Esophagus muscularis mucosa (tissue), 4 donors: ENCODE results near the gene HSD3B2. TPM values are rescaled to one million over a fixed set of nuclear protein-coding genes. Genes with fewer than 3 reads are reported as not detected.

Experiments used
- DNase-seq: peaks from one replicate; pipeline ENCODE4 v3.0.0-alpha.2; 2017; ENCODE audit errors: extremely low spot score
- H3K27ac ChIP-seq, 4 donors: fragments of 200-600 bp; sonication (generic); replicated peaks in 1 of 4; 1 replicate in 3 of 4; 2 replicates in 1 of 4; pipeline ENCODE4 v1.5.1; 2016 to 2019; ENCODE audit warnings: mild to moderate bottlenecking in 1 of 4
- H3K27me3 ChIP-seq, 4 donors: fragments of 200-600 bp; sonication (generic); one replicate each; pipeline versions ENCODE4 v1.5.1 to v1.6.0; 2016 to 2019
- H3K36me3 ChIP-seq, 4 donors: fragments of 200-600 bp; sonication (generic); one replicate each; pipeline ENCODE4 v1.5.1; 2016 to 2019
- H3K4me1 ChIP-seq, 4 donors: fragments of 200-600 bp; sonication (generic); one replicate each; pipeline ENCODE4 v1.5.1; 2016 to 2019
- H3K4me3 ChIP-seq, 4 donors: fragments of 200-600 bp; sonication (generic); 1 replicate in 2 of 4; 2 replicates in 2 of 4; pipeline ENCODE4 v1.5.1; 2016 to 2019; ENCODE audit warnings: mild to moderate bottlenecking in 4 of 4, moderate library complexity in 1 of 4
- H3K9me3 ChIP-seq, 4 donors: fragments of 200-600 bp; sonication (generic); 1 replicate in 3 of 4; 2 replicates in 1 of 4; pipeline ENCODE4 v1.5.1; 2016 to 2019
- CTCF ChIP-seq, 3 experiments: fragments of 200-600 bp in 2 of 3; fragments of 450-650 bp in 1 of 3; sonication (generic) in 2 of 3; IDR thresholded peaks; one replicate each; pipeline ENCODE4 v1.5.1; 2017 to 2019; ENCODE audit warnings: antibody characterized with exemption in 3 of 3, mild to moderate bottlenecking in 2 of 3, moderate library complexity in 1 of 3
- EP300 ChIP-seq: sonication (generic); formaldehyde crosslinking; IDR thresholded peaks from one replicate; pipeline ENCODE4 v1.6.1; 2017; ENCODE audit warnings: antibody characterized with exemption
- POLR2A ChIP-seq: fragments of 450-650 bp; IDR thresholded peaks from one replicate; pipeline ENCODE4 v1.6.1; 2017; ENCODE audit warnings: antibody characterized with exemption, moderate library complexity, mild to moderate bottlenecking, low read depth
- POLR2AphosphoS5 ChIP-seq, 2 donors: sonication (generic); formaldehyde crosslinking; IDR thresholded peaks; one replicate each; pipeline ENCODE4 v1.6.1; 2017; ENCODE audit warnings: antibody characterized with exemption in 2 of 2
- whole genome bisulfite sequencing: methylation state at CpG from one replicate; pipeline ENCODE4 v1.1.5; 2018; 5-methylcytosine and 5-hydroxymethylcytosine counted together
- intact Hi-C: fragments of 100-400 bp; cut with DNase I; formaldehyde crosslinking; loops from one replicate; pipeline ENCODE4 v1.15.1; 2023
- total RNA-seq, 4 donors: library from RNA; depleted of rRNA; stranded (reverse); fragments of >200 nt; gene quantifications; one replicate each; pipeline versions ENCODE4 v1.1.0 to v1.2.1, GENCODE V29; 2016

Gene HSD3B2
- total RNA-seq, 4 donors from 2014 or later, result not detected

GRCh38 chr1:119470958-119471357 lies 56.0 kb downstream of the HSD3B2 start:
- WGBS, result 79% methylated on average over 7 of the region's 7 CpGs
- intact Hi-C loops, result no loop called here
- peak; percentile 53 for DNase-seq

GRCh38 chr1:119471566-119471965 lies 56.6 kb downstream of the HSD3B2 start:
- DNase-seq, result peak; percentile 86
- Histone ChIP-seq H3K27me3 (no peaks in the 10 kb centered on the region), H3K36me3 (no peaks in the 10 kb centered on the region), H3K4me3 (no peak overlapping the region), H3K27ac (no peak overlapping the region), H3K4me1 (no peaks in the 10 kb centered on the region), H3K9me3 (no peaks in the 10 kb centered on the region)
- TF ChIP-seq EP300 (no peak), POLR2A (no peak), POLR2AphosphoS5 (IDR thresholded peaks at IDR 0.05) (no peak), CTCF (IDR thresholded peaks at IDR 0.05) (no peak)
- 79% methylated on average over 5 of the region's 5 CpGs for WGBS
- intact Hi-C loops, result no loop called here

More at GRCh38 chr1:119470958-119471357, 56.0 kb downstream of the HSD3B2 start:
- Histone ChIP-seq H3K27me3 (no peaks in the 10 kb centered on the region), H3K4me3 (no peak overlapping the region), H3K9me3 (no peaks in the 10 kb centered on the region), H3K4me1 (no peaks in the 10 kb centered on the region), H3K36me3 (no peaks in the 10 kb centered on the region), H3K27ac (no peak overlapping the region)
- no peak for TF ChIP-seq POLR2AphosphoS5 (IDR thresholded peaks at IDR 0.05)
- TF ChIP-seq EP300, result no peak
- TF ChIP-seq CTCF (IDR thresholded peaks at IDR 0.05), result no peak
- no peak for TF ChIP-seq POLR2A

DNA sequence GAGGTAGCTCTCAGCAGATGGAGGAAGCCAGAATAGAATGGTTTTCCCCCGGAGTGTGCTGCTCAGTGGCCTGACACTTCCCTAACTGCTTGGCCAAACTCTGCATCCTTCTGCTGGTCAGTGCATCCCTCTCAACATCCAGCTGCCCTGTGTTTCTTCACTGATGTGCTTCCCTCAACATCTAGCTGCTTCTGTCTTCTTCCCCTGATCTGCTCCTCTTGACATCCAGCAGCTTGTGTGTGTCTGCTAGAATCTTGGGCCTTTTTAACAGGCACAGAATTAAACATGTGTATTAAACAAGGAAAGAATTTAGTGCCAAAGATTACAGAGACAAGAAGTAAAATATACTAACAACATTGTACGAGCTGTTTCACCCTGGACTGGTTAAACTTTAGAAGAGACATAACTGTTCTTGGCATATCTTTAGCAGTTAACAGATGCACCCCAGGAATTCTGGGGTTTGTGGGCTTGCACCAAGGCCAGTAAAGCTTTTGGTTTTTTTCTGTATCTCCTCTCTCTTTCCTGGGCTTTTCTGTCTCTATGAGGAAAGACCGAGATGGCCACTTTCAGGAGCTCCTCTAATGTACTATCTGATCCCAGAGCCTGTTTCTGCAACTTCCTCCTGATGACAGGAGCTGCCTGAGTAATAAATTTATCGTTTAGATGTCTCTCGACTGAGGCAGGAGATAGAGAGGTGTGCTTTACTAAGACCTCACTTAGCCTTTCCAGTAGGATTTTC lies 57.3 kb downstream of the HSD3B2 start:
- DNase-seq, result peak; percentile 87
- Histone ChIP-seq H3K27me3 (no peaks in the 10 kb centered on the region), H3K27ac (no peak overlapping the region), H3K9me3 (no peaks in the 10 kb centered on the region), H3K4me3 (no peak overlapping the region), H3K36me3 (no peaks in the 10 kb centered on the region), H3K4me1 (no peaks in the 10 kb centered on the region)
- intact Hi-C loops, result no loop called here
- WGBS, result 49% methylated on average over 5 of the region's 5 CpGs
- no peak for TF ChIP-seq CTCF (IDR thresholded peaks at IDR 0.05)
- TF ChIP-seq EP300, result no peak
- TF ChIP-seq POLR2A, result no peak
- TF ChIP-seq POLR2AphosphoS5 (IDR thresholded peaks at IDR 0.05), result no peak

Other genes with a start within 250 kb of the HSD3B2 start
- under 1 TPM in 1 of 4 donors, not detected in 3; 0.32 TPM for gene HAO2, start 46.4 kb upstream of the HSD3B2 start, total RNA-seq
- gene HSD3B1, start 92.1 kb downstream of the HSD3B2 start, total RNA-seq, result not detected
- gene ZNF697, start 233.1 kb downstream of the HSD3B2 start, total RNA-seq, result 1 to 10 TPM; 2.0 to 4.8 (median 4.0) TPM